Body of pancreas (tissue), 4 donors: ENCODE measurements around the gene OPN1LW. TPM values are rescaled to one million over a fixed set of nuclear protein-coding genes. Genes with fewer than 3 reads are reported as not detected.
"Not testable (repeated sequence)": the region's sequence is repeated elsewhere in the genome, so short reads cannot be mapped to it uniquely, and the experiment has no call there.

ENCODE experiments used
- ATAC-seq: fragments of 150-250 bp; one replicate; pipeline ENCODE4 v1.9.1; 2016
- DNase-seq, 4 donors: peaks; one replicate each; pipeline ENCODE4 v3.0.0-alpha.2; 2019
- H3K27ac ChIP-seq, 4 donors: fragments of 200-600 bp; sonication (generic); 1 replicate in 3 of 4; 2 replicates in 1 of 4; pipeline versions ENCODE4 v1.5.1 to v1.6.1; 2016 to 2019; ENCODE audit warnings: mild to moderate bottlenecking in 1 of 4, mixed read lengths in 1 of 4, moderate library complexity in 1 of 4
- H3K27me3 ChIP-seq, 2 donors: fragments of 200-600 bp; sonication (generic); one replicate each; pipeline ENCODE4 v1.6.0; 2016; ENCODE audit warnings: mild to moderate bottlenecking in 1 of 2
- H3K36me3 ChIP-seq, 2 donors: fragments of 200-600 bp; sonication (generic); replicated peaks in 1 of 2; 2 replicates each; pipeline ENCODE4 v1.5.1; 2016; ENCODE audit warnings: low read depth in 2 of 2; ENCODE audit not compliant: insufficient read depth in 1 of 2
- H3K4me1 ChIP-seq: fragments of 200-600 bp; sonication (generic); one replicate; pipeline ENCODE4 v1.6.0; 2016
- H3K4me3 ChIP-seq, 2 donors: fragments of 200-600 bp; sonication (generic); 1 replicate in 1 of 2; 2 replicates in 1 of 2; pipeline ENCODE4 v1.5.1; 2016 to 2019
- H3K9me3 ChIP-seq, 3 donors: fragments of 200-600 bp; sonication (generic); 1 replicate in 2 of 3; 2 replicates in 1 of 3; pipeline ENCODE4 v1.5.1; 2016
- POLR2A ChIP-seq, 3 donors: fragments of 450-650 bp; IDR thresholded peaks; one replicate each; pipeline ENCODE4 v1.6.1; 2016; ENCODE audit warnings: antibody characterized with exemption in 3 of 3, mild to moderate bottlenecking in 2 of 3
- WGBS, 2 donors: methylation state at CpG; one replicate each; pipeline ENCODE4 v1.1.5; 2017; 5-methylcytosine and 5-hydroxymethylcytosine counted together
- intact Hi-C: fragments of 100-400 bp; cut with DNase I; formaldehyde crosslinking; loops from one replicate; pipeline ENCODE4 v1.15.1; 2023
- total RNA-seq, 2 donors: library from RNA; depleted of rRNA; stranded (reverse); fragments of >200 nt; gene quantifications; one replicate each; pipeline ENCODE4 v1.1.0, GENCODE V29; 2016
- TF ChIP-seq, protein P1 (sequence below), 7 experiments: fragments of 450-650 bp in 4 of 7; fragments of 200-600 bp in 3 of 7; sonication (generic) in 3 of 7; IDR thresholded peaks; one replicate each; pipeline ENCODE4 v1.5.1; 2016 to 2019; ENCODE audit warnings: antibody characterized with exemption in 7 of 7

OPN1LW gene
- total RNA-seq: not detected

DNA sequence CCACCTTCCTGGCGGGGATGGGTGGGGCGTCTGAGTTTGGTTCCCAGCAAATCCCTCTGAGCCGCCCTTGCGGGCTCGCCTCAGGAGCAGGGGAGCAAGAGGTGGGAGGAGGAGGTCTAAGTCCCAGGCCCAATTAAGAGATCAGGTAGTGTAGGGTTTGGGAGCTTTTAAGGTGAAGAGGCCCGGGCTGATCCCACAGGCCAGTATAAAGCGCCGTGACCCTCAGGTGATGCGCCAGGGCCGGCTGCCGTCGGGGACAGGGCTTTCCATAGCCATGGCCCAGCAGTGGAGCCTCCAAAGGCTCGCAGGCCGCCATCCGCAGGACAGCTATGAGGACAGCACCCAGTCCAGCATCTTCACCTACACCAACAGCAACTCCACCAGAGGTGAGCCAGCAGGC lies at the start of gene OPN1LW:
TSS of gene OPN1LW (plus strand) at position 234 of the 400 bp plus-strand sequence. CDS start at position 275, 41 bp downstream.
- 80 to 100% methylated on average over 2 to 5 of the region's 15 CpGs for WGBS, 2 donors
- H3K27me3 ChIP-seq, intact Hi-C loops, H3K4me1 ChIP-seq, H3K9me3 ChIP-seq, ATAC-seq, H3K27ac ChIP-seq, H3K36me3 ChIP-seq, H3K4me3 ChIP-seq, DNase-seq: not testable (repeated sequence)

DNA sequence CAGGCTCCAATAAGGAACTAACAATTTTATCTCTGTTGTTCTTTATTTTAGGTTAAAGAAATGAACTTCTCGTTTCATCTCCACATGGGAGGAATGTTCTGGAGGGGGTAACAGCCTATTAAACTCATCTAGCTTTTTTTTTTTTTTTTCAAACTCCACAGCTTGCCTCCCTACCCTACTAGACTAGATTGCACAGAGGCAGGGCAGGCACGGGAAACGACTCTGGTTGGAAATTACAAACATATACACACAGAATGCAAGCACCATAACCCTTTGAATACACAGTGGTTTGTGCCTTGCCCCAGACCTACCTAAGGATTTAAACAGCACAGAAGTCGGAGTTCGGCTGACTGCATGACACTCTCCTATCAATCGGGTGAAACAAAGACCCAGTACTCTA lies 49.2 kb upstream of the OPN1LW start:
- WGBS, 2 donors: 17 to 21% methylated on average over 6 of the region's 6 CpGs
- TF ChIP-seq POLR2A (IDR thresholded peaks at IDR 0.05): no peak
- TF ChIP-seq, protein P1, sequence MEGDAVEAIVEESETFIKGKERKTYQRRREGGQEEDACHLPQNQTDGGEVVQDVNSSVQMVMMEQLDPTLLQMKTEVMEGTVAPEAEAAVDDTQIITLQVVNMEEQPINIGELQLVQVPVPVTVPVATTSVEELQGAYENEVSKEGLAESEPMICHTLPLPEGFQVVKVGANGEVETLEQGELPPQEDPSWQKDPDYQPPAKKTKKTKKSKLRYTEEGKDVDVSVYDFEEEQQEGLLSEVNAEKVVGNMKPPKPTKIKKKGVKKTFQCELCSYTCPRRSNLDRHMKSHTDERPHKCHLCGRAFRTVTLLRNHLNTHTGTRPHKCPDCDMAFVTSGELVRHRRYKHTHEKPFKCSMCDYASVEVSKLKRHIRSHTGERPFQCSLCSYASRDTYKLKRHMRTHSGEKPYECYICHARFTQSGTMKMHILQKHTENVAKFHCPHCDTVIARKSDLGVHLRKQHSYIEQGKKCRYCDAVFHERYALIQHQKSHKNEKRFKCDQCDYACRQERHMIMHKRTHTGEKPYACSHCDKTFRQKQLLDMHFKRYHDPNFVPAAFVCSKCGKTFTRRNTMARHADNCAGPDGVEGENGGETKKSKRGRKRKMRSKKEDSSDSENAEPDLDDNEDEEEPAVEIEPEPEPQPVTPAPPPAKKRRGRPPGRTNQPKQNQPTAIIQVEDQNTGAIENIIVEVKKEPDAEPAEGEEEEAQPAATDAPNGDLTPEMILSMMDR (IDR thresholded peaks at IDR 0.05): no peak
- ATAC-seq (no peak), DNase-seq (no peak)
- Histone ChIP-seq H3K27me3 (no peaks in the 10 kb centered on the region), H3K27ac (peak overlapping the region in 3 of 4 donors; percentile 17 to 91 (median 36)), H3K9me3 (no peaks in the 10 kb centered on the region), H3K4me1 (peaks cover 61% of the 10 kb centered on the region), H3K4me3 (no peak overlapping the region), H3K36me3 (no peaks in the 10 kb centered on the region)
- intact Hi-C loops: no loop called here

DNA sequence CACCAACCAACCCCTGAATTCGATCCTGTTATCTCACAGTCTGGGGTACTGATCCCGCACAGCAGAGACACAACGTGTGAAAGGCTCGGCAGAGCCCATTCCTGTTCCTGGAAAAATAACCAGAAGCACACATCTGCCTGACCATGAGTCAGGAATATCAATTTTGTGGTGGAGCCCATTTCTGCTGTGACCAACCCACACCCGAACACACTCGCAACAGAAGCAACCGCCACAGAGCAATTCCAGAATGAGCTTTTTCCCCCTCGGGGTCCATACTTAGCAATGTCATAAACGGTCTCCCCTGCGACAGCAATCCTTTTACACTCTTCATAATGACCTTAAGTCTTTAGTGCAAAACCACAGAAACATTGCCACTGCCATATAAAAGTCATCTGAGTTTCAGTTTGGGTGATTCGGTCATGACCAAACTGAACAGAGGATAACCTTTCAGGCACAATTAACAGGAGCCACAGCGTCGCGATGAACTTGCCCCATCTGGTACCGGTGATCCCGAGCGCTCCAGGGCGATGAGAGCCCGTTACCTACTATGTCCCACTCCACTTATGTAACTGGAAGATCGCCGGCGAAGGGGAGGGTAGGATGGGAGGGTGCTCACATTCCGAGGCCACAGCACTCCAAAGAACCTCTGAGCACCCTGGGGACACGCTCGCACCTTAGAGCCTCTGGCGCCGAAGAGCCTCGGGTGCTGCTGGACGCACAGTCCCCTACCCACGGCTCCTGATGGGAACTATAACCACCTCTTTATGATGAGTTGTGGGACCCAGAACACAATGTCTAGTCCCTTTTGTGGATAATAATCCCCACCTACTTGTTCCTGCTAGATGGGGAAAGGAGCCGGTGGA lies 47.7 kb upstream of the OPN1LW start:
- Histone ChIP-seq H3K9me3 (no peaks in the 10 kb centered on the region), H3K27ac (peak overlapping the region; percentile 18 to 93 (median 84)), H3K4me1 (peaks cover 53% of the 10 kb centered on the region), H3K4me3 (peak overlapping the region; percentile 43 to 46), H3K27me3 (no peaks in the 10 kb centered on the region), H3K36me3 (no peaks in the 10 kb centered on the region)
- ATAC-seq (no peak), DNase-seq (peak in 2 of 4 donors; percentile 19 to 24)
- intact Hi-C loops: no loop called here
- WGBS, 2 donors: 5 to 6% methylated on average over 4 to 31 of the region's 31 CpGs
- TF ChIP-seq, protein P1 (IDR thresholded peaks at IDR 0.05): no peak
- TF ChIP-seq POLR2A (IDR thresholded peaks at IDR 0.05): no peak

DNA sequence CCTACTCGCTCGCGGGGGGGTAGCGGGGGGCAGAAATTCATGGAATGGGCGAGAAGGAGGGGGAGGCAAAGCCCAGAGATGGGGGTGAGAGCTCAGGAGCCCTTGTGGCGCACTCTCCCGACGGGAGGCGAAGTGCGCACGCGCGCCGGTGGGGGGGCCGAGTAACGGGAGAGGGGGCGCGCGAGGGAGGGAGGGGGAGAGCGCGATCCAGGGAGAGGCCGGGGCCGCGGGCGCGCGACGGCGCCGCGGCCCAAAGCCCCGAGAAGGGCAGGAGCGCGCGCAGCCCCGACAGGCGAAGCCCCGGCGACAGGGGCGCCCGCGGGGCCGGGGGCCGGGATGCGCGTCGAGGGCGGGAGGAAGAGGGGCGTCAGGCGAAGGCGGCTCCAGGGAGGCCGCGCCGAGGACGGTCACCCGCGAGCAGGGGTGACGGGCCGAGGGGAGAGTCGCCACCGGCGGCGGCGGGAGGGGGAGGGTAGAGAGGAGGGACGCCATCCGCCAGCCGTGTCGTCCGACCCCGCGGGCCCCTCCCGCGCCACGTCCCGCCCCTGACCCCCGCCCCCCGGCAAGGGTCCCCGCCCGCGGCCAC lies 46.9 kb upstream of the OPN1LW start:
- Histone ChIP-seq H3K4me3 (peak overlapping the region; percentile 43 to 55), H3K4me1 (peaks cover 48% of the 10 kb centered on the region), H3K36me3 (no peaks in the 10 kb centered on the region), H3K27me3 (no peaks in the 10 kb centered on the region), H3K27ac (peak overlapping the region; percentile 78 to 94 (median 92)), H3K9me3 (no peaks in the 10 kb centered on the region)
- DNase-seq: peak; percentile 55 to 71 (median 66)
- intact Hi-C loops: no loop called here
- TF ChIP-seq, protein P1 (IDR thresholded peaks at IDR 0.05): no peak
- no peak for TF ChIP-seq POLR2A (IDR thresholded peaks at IDR 0.05)
- ATAC-seq: peak; percentile 45
- WGBS, 2 donors: 0 to 1% methylated on average over 8 to 28 of the region's 80 CpGs
